Measurements from ENCODE around the gene TMX4.

TMX4 gene

GRCh38 chr20:8057871-8058270, 38.3 kb upstream of the TMX4 start:
- no peak for TF ChIP-seq ZNF48 (tag by site-specific recombination; IDR thresholded peaks at IDR 0.05)
- TF ChIP-seq ZNF350 (tag by site-specific recombination; IDR thresholded peaks at IDR 0.05): no peak
- no peak for TF ChIP-seq ZNF843 (tag by site-specific recombination; IDR thresholded peaks at IDR 0.05)
- no peak for TF ChIP-seq ZNF354C (tag by site-specific recombination; IDR thresholded peaks at IDR 0.05; ENCODE audit: borderline replicate concordance, low read depth)
- no peak for TF ChIP-seq GLIS1 (tag by site-specific recombination; IDR thresholded peaks at IDR 0.05)
- TF ChIP-seq ZNF560 (tag by site-specific recombination; IDR thresholded peaks at IDR 0.05; ENCODE audit: borderline replicate concordance): no peak
- TF ChIP-seq ZNF624 (tag by site-specific recombination; IDR thresholded peaks at IDR 0.05): no peak
- no peak for TF ChIP-seq SALL2 (tag by site-specific recombination; IDR thresholded peaks at IDR 0.05; ENCODE audit: borderline replicate concordance)
- TF ChIP-seq OSR2 (tag by site-specific recombination; IDR thresholded peaks at IDR 0.05): no peak
- TF ChIP-seq ZNF670 (tag by site-specific recombination; IDR thresholded peaks at IDR 0.05; ENCODE audit: low read depth): no peak
- TF ChIP-seq ZFP3 (tag by site-specific recombination; IDR thresholded peaks at IDR 0.05; ENCODE audit: low read depth): no peak
- TF ChIP-seq ZNF280C (tag by site-specific recombination; IDR thresholded peaks at IDR 0.05): no peak
- no peak for TF ChIP-seq IKZF3 (tag by site-specific recombination; IDR thresholded peaks at IDR 0.05)
- no peak for TF ChIP-seq PBX3 (CRISPR knock-in tag; IDR thresholded peaks at IDR 0.05)
- TF ChIP-seq ZNF23 (tag by site-specific recombination; IDR thresholded peaks at IDR 0.05; ENCODE audit: borderline replicate concordance): no peak
- no peak for TF ChIP-seq GFI1B (tag by site-specific recombination; IDR thresholded peaks at IDR 0.05)
- no peak for TF ChIP-seq ZNF155 (tag by site-specific recombination; IDR thresholded peaks at IDR 0.05)
- Histone ChIP-seq H3K9me3 (ENCODE audit: control insufficient read depth, insufficient read depth, low read depth, low read length) (no peaks in the 10 kb centered on the region), H3K4me1 (ENCODE audit: control insufficient read depth, insufficient read depth, low read length) (no peaks in the 10 kb centered on the region), H3K27ac (ENCODE audit: extremely low read depth, low read depth, low read length) (no peak overlapping the region), H3K4me3 (ENCODE audit: low read depth, low read length) (no peak overlapping the region), H3K36me3 (ENCODE audit: control insufficient read depth in 2 of 2, insufficient read depth in 1 of 2, low read length in 2 of 2) (no peaks in the 10 kb centered on the region)
- ChIA-PET CTCF (no interaction called here), POLR2A (no interaction called here)

- Histone ChIP-seq H3K27ac (ENCODE audit: extremely low read depth, low read depth, low read length) (no peak overlapping the region), H3K36me3 (ENCODE audit: control insufficient read depth in 2 of 2, insufficient read depth in 1 of 2, low read length in 2 of 2) (no peaks in the 10 kb centered on the region), H3K4me3 (ENCODE audit: low read depth, low read length) (no peak overlapping the region), H3K4me1 (ENCODE audit: control insufficient read depth, insufficient read depth, low read length) (no peaks in the 10 kb centered on the region), H3K9me3 (ENCODE audit: control insufficient read depth, insufficient read depth, low read depth, low read length) (no peaks in the 10 kb centered on the region)
- no peak for TF ChIP-seq HIC1 (tag by site-specific recombination; IDR thresholded peaks at IDR 0.05)
- TF ChIP-seq ZNF398 (tag by site-specific recombination; IDR thresholded peaks at IDR 0.05): no peak
- TF ChIP-seq ZNF341 (tag by site-specific recombination; IDR thresholded peaks at IDR 0.05; ENCODE audit: low read depth): no peak
- TF ChIP-seq ZNF248 (tag by site-specific recombination; IDR thresholded peaks at IDR 0.05): no peak
- no peak for TF ChIP-seq ZNF2 (tag by site-specific recombination; IDR thresholded peaks at IDR 0.05)
- TF ChIP-seq ZNF335 (tag by site-specific recombination; conservative IDR thresholded peaks at IDR 0.05): no peak
- TF ChIP-seq SP7 (tag by site-specific recombination; IDR thresholded peaks at IDR 0.05): no peak
- ChIA-PET CTCF (interaction anchor here (0.9 to 1.9 kb wide), 3 partner anchors 11 to 27 kb away, joined by 3 to 7 read pairs (median 3); no protein-coding TSS in a partner anchor), POLR2A (no interaction called here)
These were observed 35.5 kb upstream of the TMX4 start for GRCh38 chr20:8055096-8055495.

Data from HEK293 (cell line).